Activated CD8-positive, alpha-beta memory T cell treated with anti-CD3 and anti-CD28 coated beads for 1 hour (primary cell): ENCODE data around the gene SBSN.

Experiments
- DNase-seq, 2 donors: peaks; one replicate each; pipeline ENCODE4 v3.0.0-alpha.2; 2020; ENCODE audit warnings: low read depth in 1 of 2; ENCODE audit errors: extremely low read depth in 1 of 2

The SBSN gene

GRCh38 chr19:35528218-35529038 lies at the start of gene SBSN:
SBSN (minus strand) TSS chr19:35528311; CDS start chr19:35528281, 30 bp downstream.
- no peak for DNase-seq

- DNase-seq = no peak
These were observed 43.4 kb upstream of the SBSN start for GRCh38 chr19:35571406-35571965.

- no peak for DNase-seq
These were observed 41.2 kb upstream of the SBSN start for GRCh38 chr19:35569281-35569781.

GRCh38 chr19:35566738-35567137 lies 38.6 kb upstream of the SBSN start:
- no peak for DNase-seq

- DNase-seq = no peak
These were observed 37.1 kb upstream of the SBSN start for GRCh38 chr19:35565016-35565856.

- DNase-seq = no peak
These were observed 35.2 kb upstream of the SBSN start, which contains the start of gene ATP4A for GRCh38 chr19:35563207-35563829. ATP4A (minus strand) TSS chr19:35563658; CDS start chr19:35563629, 29 bp downstream.

- no peak for DNase-seq
These were observed 34.7 kb upstream of the SBSN start for GRCh38 chr19:35562776-35563175.

- no peak for DNase-seq
These were observed 34.2 kb upstream of the SBSN start for GRCh38 chr19:35562336-35562735.

GRCh38 chr19:35561436-35561835 lies 33.3 kb upstream of the SBSN start:
- no peak for DNase-seq

GRCh38 chr19:35560677-35561076 lies 32.6 kb upstream of the SBSN start:
- DNase-seq = no peak

- no peak for DNase-seq
These were observed 32.2 kb upstream of the SBSN start for GRCh38 chr19:35560271-35560670.

- no peak for DNase-seq
These were observed 31.7 kb upstream of the SBSN start for GRCh38 chr19:35559781-35560180.

- no peak for DNase-seq
These were observed 31.2 kb upstream of the SBSN start for GRCh38 chr19:35559281-35559659.

- DNase-seq = no peak
These were observed 30.5 kb upstream of the SBSN start for GRCh38 chr19:35558400-35559280.

- peak in 1 of 2 donors; percentile 30 for DNase-seq
These were observed 29.7 kb upstream of the SBSN start for GRCh38 chr19:35557539-35558399.

- no peak for DNase-seq
These were observed 28.9 kb upstream of the SBSN start for GRCh38 chr19:35556846-35557538.

- DNase-seq = no peak
These were observed 28.0 kb upstream of the SBSN start for GRCh38 chr19:35556025-35556590.
